Hepatocyte (in vitro differentiated cells): ENCODE data around the gene ACYP2. TPM values are rescaled to one million over a fixed set of nuclear protein-coding genes. Genes with fewer than 3 reads are reported as not detected.

ENCODE experiments used
- DNase-seq: peaks from one replicate; pipeline ENCODE4 v3.0.0-alpha.2; 2016; ENCODE audit warnings: low spot score
- H2AFZ ChIP-seq: fragments of 200-600 bp; sonication (generic); 2 replicates; pipeline ENCODE4 v1.6.0; 2016; ENCODE audit warnings: antibody characterized with exemption, mild to moderate bottlenecking
- H3K27ac ChIP-seq: fragments of 200-600 bp; sonication (generic); 2 replicates; pipeline ENCODE4 v1.5.1; 2016; ENCODE audit warnings: mild to moderate bottlenecking
- H3K27me3 ChIP-seq: fragments of 200-600 bp; sonication (generic); 2 replicates; pipeline ENCODE4 v1.6.1; 2016
- H3K36me3 ChIP-seq: fragments of 200-600 bp; sonication (generic); replicated peaks from 2 replicates; pipeline ENCODE4 v1.5.1; 2016; ENCODE audit warnings: low read depth; ENCODE audit not compliant: insufficient read depth
- H3K4me1 ChIP-seq: fragments of 200-600 bp; sonication (generic); 2 replicates; pipeline ENCODE4 v1.5.1; 2016; ENCODE audit warnings: mild to moderate bottlenecking, moderate library complexity; ENCODE audit not compliant: insufficient read depth
- H3K4me2 ChIP-seq: fragments of 200-600 bp; sonication (generic); 2 replicates; pipeline ENCODE4 v1.6.0; 2016
- H3K4me3 ChIP-seq: fragments of 200-600 bp; sonication (generic); 2 replicates; pipeline ENCODE4 v1.5.1; 2016; ENCODE audit warnings: mild to moderate bottlenecking
- H3K79me2 ChIP-seq: fragments of 200-600 bp; sonication (generic); 2 replicates; pipeline ENCODE4 v1.6.0; 2017; ENCODE audit warnings: mild to moderate bottlenecking
- H3K9me2 ChIP-seq: fragments of 200-600 bp; sonication (generic); replicated peaks from 2 replicates; pipeline ENCODE4 v1.6.0; 2017; ENCODE audit warnings: mild to moderate bottlenecking; ENCODE audit not compliant: insufficient read depth
- H3K9me3 ChIP-seq: fragments of 200-600 bp; sonication (generic); 2 replicates; pipeline ENCODE4 v1.5.1; 2016; ENCODE audit warnings: low read depth, mild to moderate bottlenecking
- H4K20me1 ChIP-seq: fragments of 200-600 bp; sonication (generic); 2 replicates; pipeline ENCODE4 v1.6.0; 2016; ENCODE audit warnings: mild to moderate bottlenecking; ENCODE audit not compliant: insufficient read depth, poor library complexity, severe bottlenecking
- EZH2 ChIP-seq: fragments of 200-600 bp; sonication (generic); IDR thresholded peaks from 2 replicates; pipeline ENCODE4 v1.6.1; 2016; ENCODE audit warnings: antibody characterized with exemption, mild to moderate bottlenecking, borderline replicate concordance
- EZH2phosphoT487 ChIP-seq: fragments of 200-600 bp; sonication (generic); IDR thresholded peaks from one replicate; pipeline ENCODE4 v1.6.1; 2018; ENCODE audit warnings: antibody characterized with exemption, mild to moderate bottlenecking, low read depth, moderate library complexity; ENCODE audit not compliant: unreplicated experiment, severe bottlenecking
- WGBS: methylation state at CpG from one replicate; pipeline ENCODE4 v1.1.6; 2016; ENCODE audit warnings: low lambda C conversion rate; ENCODE audit errors: missing lambda C conversion rate; 5-methylcytosine and 5-hydroxymethylcytosine counted together
- polyA plus RNA-seq: library from polyadenylated mRNA; unstranded; fragments of >200 nt; fragmentation: Nextera tagmentation; extraction: Ambion mirVana; gene quantifications from 2 replicates; pipeline ENCODE4 v1.2.1, GENCODE V29; 2016
- total RNA-seq: library from RNA; depleted of rRNA; stranded (reverse); fragments of >200 nt; gene quantifications from 2 replicates; pipeline ENCODE4 v1.2.3, GENCODE V29; 2014
- TF ChIP-seq, protein P1 (sequence below): fragments of 200-600 bp; sonication (generic); IDR thresholded peaks from 2 replicates; pipeline ENCODE4 v1.5.1; 2016; ENCODE audit warnings: antibody characterized with exemption, mild to moderate bottlenecking; ENCODE audit not compliant: poor library complexity

ACYP2 gene
- total and polyA plus RNA-seq, 2 experiments from 2014 or later = 22.5 to 30.9 TPM

DNA sequence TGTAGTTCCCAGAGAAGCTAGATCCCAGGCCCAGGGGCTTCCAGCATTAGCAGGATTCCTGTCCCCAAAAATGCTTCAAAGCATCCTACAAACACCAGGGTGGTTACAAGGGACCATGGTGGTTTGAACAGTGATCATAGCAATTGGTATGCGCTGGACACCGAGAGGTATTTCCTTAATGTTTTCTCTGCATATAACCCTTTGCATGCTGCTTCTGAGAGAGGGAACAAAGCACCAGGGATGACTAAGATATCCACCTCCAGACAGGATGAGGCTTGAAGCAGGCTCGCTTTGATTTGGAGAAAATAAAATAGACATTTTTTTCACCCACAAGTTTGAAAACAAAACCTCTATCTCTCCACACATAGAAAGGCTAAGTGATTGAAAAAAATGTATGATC is 191.1 kb downstream of the ACYP2 start:
- no peak overlapping the region for H3K4me3 ChIP-seq
- 77% methylated on average over 3 of the region's 3 CpGs for WGBS
- no peaks in the 10 kb centered on the region for H3K4me1 ChIP-seq
- no peaks in the 10 kb centered on the region for H3K79me2 ChIP-seq
- H3K27me3 ChIP-seq = no peaks in the 10 kb centered on the region
- no peak overlapping the region for H3K4me2 ChIP-seq
- no peak overlapping the region for H2AFZ ChIP-seq
- no peak overlapping the region for H3K27ac ChIP-seq
- no peaks in the 10 kb centered on the region for H3K9me2 ChIP-seq
- TF ChIP-seq EZH2 (no peak), EZH2phosphoT487 (no peak)
- TF ChIP-seq, protein P1, sequence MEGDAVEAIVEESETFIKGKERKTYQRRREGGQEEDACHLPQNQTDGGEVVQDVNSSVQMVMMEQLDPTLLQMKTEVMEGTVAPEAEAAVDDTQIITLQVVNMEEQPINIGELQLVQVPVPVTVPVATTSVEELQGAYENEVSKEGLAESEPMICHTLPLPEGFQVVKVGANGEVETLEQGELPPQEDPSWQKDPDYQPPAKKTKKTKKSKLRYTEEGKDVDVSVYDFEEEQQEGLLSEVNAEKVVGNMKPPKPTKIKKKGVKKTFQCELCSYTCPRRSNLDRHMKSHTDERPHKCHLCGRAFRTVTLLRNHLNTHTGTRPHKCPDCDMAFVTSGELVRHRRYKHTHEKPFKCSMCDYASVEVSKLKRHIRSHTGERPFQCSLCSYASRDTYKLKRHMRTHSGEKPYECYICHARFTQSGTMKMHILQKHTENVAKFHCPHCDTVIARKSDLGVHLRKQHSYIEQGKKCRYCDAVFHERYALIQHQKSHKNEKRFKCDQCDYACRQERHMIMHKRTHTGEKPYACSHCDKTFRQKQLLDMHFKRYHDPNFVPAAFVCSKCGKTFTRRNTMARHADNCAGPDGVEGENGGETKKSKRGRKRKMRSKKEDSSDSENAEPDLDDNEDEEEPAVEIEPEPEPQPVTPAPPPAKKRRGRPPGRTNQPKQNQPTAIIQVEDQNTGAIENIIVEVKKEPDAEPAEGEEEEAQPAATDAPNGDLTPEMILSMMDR = no peak
- no peaks in the 10 kb centered on the region for H3K9me3 ChIP-seq
- H4K20me1 ChIP-seq = no peaks in the 10 kb centered on the region
- no peak for DNase-seq
- no peaks in the 10 kb centered on the region for H3K36me3 ChIP-seq

DNA sequence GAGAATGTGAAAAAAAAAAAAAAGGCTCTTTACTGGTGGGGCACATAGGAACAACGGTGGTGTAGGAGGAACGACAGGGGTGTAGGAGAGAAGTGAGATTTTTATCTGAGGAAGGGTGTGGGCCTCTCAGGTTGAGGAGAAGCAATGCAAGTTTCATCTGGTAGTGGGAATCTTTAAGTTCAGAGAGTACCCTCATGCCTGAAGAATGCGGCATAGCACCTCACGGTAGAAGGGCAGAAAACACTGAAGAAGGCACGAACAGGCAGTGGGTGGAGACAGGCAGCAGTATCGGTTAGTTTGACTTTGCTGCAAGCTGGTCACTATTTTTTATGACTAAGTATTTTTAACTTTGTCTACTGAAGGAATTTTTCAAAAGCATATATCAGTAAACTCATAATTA is 192.8 kb downstream of the ACYP2 start:
- 72% methylated on average over 6 of the region's 6 CpGs for WGBS
- H3K27ac ChIP-seq = peak overlapping the region; percentile 62
- no peaks in the 10 kb centered on the region for H3K79me2 ChIP-seq

GRCh38 chr2:54308782-54309181 is 193.4 kb downstream of the ACYP2 start:
- peak overlapping the region; percentile 62 for H3K27ac ChIP-seq
- H3K4me1 ChIP-seq = no peaks in the 10 kb centered on the region
- H3K4me2 ChIP-seq = no peak overlapping the region
- H3K36me3 ChIP-seq = no peaks in the 10 kb centered on the region
- H3K9me2 ChIP-seq = no peaks in the 10 kb centered on the region
- no peak overlapping the region for H2AFZ ChIP-seq
- 77% methylated on average over 2 of the region's 2 CpGs for WGBS
- H4K20me1 ChIP-seq = no peaks in the 10 kb centered on the region
- TF ChIP-seq EZH2 = no peak
- no peak for TF ChIP-seq EZH2phosphoT487
- TF ChIP-seq, protein P1 = no peak
- no peaks in the 10 kb centered on the region for H3K79me2 ChIP-seq
- H3K4me3 ChIP-seq = no peak overlapping the region
- H3K27me3 ChIP-seq = no peaks in the 10 kb centered on the region
- no peak for DNase-seq
- no peaks in the 10 kb centered on the region for H3K9me3 ChIP-seq

More for the DNA sequence above, 192.8 kb downstream of the ACYP2 start:
- Histone ChIP-seq H3K4me2 (no peak overlapping the region), H3K4me1 (no peaks in the 10 kb centered on the region), H2AFZ (no peak overlapping the region), H3K36me3 (no peaks in the 10 kb centered on the region), H4K20me1 (no peaks in the 10 kb centered on the region), H3K9me2 (no peaks in the 10 kb centered on the region), H3K9me3 (no peaks in the 10 kb centered on the region), H3K4me3 (no peak overlapping the region), H3K27me3 (no peaks in the 10 kb centered on the region)
- TF ChIP-seq, protein P1 = no peak
- TF ChIP-seq EZH2 (no peak), EZH2phosphoT487 (no peak)
- DNase-seq = no peak

DNA sequence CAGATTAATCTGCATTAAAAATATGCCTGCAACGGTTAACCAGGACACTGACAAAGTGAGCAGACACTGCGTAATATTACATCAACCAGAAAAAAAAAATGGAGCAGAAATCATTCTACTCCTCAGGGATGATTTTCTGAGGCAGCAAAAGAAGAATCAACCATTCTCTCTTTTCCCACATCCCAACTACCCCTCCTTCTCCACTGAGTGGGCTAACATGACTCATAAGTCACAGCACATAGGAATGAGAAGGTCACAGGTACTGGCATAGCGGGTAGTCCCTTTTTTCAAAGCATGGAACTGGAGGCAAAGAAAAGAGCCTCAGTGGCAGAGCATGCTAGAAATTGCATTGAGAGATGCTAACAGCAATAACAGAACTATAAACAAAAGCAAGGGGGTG is 194.9 kb downstream of the ACYP2 start:
- DNase-seq = no peak
- TF ChIP-seq, protein P1 = no peak
- TF ChIP-seq EZH2 = no peak
- no peak for TF ChIP-seq EZH2phosphoT487
- no peaks in the 10 kb centered on the region for H3K79me2 ChIP-seq
- H3K27me3 ChIP-seq = no peaks in the 10 kb centered on the region
- no peak overlapping the region for H3K4me3 ChIP-seq
- WGBS = 92% methylated on average over 3 of the region's 3 CpGs
- no peaks in the 10 kb centered on the region for H3K4me1 ChIP-seq
- no peaks in the 10 kb centered on the region for H3K36me3 ChIP-seq
- H3K27ac ChIP-seq = no peak overlapping the region
- H3K9me2 ChIP-seq = no peaks in the 10 kb centered on the region
- no peak overlapping the region for H2AFZ ChIP-seq
- no peak overlapping the region for H3K4me2 ChIP-seq
- H4K20me1 ChIP-seq = no peaks in the 10 kb centered on the region
- H3K9me3 ChIP-seq = no peaks in the 10 kb centered on the region
